GM13977 (cell line): ENCODE measurements around the gene CYSLTR2.
"Not testable (repeated sequence)": the region's sequence is repeated elsewhere in the genome, so short reads cannot be mapped to it uniquely, and the experiment has no call there.

ENCODE experiments used
- DNase-seq: peaks from one replicate; pipeline ENCODE4 v3.0.0; 2012; ENCODE audit warnings: low spot score
- in situ Hi-C: fragments of 300-500 bp; cut with MboI; formaldehyde crosslinking; loops from one replicate; pipeline ENCODE4 v1.12.0; 2022; ENCODE audit warnings: low sequenced_read_pairs, low pct_unique_long_range_greater_than_20kb, mixed read lengths, inconsistent platforms; ENCODE audit not compliant: unreplicated experiment
- TF ChIP-seq, protein P1 (sequence below): IDR thresholded peaks from 2 replicates; pipeline ENCODE4 v1.5.1; 2012; ENCODE audit warnings: mild to moderate bottlenecking, control low read depth; ENCODE audit not compliant: insufficient read depth; ENCODE audit errors: extremely low read depth, missing control alignments

Gene CYSLTR2

DNA sequence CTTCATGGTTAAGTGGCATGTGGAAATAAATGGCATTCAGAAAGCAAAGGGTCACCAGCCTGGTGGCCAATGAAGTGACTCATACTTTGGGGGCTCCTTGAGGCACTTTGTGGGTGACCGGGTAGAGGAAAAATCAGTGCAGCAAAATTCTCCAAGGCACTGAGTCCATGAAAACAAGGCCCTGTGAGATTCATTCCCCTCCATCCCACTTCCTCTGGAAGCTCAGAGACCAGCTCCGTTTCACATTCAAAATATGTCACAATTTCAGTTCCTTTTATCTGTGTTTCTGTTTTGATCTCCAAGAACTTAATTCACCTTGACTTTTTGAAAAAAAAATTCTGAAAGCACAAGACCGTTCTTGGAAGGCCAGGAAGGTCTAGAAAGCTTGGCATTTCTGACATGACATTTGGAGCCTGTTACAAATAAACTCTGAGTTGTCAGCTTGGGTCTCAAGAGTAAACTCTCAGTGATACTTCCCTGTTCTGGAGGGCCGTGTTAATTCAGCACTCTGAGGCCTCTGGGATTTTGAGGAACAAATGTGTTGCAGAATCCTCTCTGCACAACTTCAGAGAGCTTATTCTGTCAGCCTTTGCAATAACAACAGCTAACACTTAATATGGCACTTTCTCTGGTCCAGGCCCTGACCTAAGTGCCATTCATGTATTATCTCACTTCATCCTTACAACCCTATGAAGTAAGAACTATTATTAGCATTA is 6.8 kb downstream of the CYSLTR2 start:
- DNase-seq: no peak
- TF ChIP-seq, protein P1, sequence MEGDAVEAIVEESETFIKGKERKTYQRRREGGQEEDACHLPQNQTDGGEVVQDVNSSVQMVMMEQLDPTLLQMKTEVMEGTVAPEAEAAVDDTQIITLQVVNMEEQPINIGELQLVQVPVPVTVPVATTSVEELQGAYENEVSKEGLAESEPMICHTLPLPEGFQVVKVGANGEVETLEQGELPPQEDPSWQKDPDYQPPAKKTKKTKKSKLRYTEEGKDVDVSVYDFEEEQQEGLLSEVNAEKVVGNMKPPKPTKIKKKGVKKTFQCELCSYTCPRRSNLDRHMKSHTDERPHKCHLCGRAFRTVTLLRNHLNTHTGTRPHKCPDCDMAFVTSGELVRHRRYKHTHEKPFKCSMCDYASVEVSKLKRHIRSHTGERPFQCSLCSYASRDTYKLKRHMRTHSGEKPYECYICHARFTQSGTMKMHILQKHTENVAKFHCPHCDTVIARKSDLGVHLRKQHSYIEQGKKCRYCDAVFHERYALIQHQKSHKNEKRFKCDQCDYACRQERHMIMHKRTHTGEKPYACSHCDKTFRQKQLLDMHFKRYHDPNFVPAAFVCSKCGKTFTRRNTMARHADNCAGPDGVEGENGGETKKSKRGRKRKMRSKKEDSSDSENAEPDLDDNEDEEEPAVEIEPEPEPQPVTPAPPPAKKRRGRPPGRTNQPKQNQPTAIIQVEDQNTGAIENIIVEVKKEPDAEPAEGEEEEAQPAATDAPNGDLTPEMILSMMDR: no peak
- in situ Hi-C loops: no loop called here

DNA sequence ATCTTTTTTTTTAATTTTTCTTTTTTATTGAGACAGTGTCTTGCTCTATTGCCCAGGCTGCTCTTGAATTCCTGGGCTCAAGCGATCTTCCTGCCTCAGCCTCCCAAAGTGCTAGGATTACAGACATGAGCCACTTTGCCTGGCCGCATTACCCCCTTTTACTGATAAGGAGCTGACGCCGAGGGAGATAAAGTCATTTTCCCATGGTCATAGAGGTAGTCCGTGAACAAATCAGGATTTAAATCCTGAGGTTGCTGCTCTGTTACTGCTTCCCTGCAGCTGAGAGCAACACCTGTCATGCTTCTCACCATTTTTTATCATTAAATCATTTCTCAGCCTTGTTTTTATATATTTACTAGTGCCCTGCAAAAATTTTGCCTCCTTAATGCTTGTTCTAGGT is 7.4 kb downstream of the CYSLTR2 start:
- TF ChIP-seq, protein P1: no peak
- no peak for DNase-seq
- in situ Hi-C loops: no loop called here

DNA sequence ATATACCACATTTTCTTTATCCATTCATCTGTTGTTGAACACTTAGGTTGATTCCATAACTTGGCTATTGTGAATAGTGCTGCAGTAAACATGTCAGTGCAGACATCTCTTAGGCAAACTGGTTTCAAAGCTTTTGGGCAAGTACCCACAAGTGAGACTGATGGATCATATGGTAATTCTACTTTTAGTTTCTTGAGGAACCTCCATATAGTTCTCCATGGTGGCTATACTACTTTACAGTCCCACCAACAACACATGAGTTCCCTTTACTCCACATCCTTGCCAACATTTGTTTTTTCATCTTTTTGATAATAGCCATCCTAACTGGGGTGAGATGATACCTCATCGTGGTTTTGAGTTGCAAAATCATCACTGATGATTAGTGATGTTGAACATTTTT is 8.5 kb downstream of the CYSLTR2 start:
- TF ChIP-seq, protein P1: no peak
- in situ Hi-C loops: no loop called here
- DNase-seq: no peak

DNA sequence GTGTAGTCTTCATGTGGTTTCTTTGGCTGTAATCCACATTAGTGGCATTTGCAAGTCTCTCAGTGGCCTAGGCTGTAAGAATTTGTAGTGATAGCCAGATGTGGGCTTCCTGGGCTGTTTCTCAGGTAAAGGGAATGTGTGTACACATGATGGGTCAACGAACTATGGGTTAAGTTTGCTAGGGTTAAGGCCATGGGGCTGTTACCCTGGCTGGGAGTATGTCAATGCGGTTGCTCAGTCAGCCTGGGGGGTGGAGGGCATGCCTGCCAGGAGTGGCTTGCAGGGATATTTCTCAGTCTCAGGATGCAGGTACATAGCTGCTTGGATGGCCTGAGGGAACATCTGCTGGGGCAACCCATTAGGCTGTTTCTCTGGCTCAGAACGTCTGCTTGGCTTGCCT is 13.4 kb downstream of the CYSLTR2 start:
- DNase-seq: no peak
- in situ Hi-C loops: no loop called here
- TF ChIP-seq, protein P1: no peak

DNA sequence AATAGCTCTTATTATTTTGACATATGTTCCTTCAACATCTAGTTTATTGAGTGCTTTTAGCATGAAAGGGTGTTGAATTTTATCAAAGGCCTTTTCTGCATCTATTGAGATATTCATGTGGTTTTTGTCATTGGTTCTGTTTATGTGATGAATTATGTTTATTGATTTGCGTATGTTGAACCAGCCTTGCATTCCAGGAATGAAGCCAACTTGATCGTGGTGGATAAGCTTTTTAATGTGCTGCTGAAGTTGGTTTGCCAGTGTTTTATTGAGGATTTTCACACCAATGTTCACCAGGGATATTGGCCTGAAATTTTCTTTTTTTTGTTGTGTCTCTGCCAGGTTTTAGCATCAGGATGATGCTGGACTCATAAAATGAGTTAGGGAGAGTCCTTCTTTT is 17.7 kb downstream of the CYSLTR2 start:
- in situ Hi-C loops, DNase-seq: not testable (repeated sequence)

DNA sequence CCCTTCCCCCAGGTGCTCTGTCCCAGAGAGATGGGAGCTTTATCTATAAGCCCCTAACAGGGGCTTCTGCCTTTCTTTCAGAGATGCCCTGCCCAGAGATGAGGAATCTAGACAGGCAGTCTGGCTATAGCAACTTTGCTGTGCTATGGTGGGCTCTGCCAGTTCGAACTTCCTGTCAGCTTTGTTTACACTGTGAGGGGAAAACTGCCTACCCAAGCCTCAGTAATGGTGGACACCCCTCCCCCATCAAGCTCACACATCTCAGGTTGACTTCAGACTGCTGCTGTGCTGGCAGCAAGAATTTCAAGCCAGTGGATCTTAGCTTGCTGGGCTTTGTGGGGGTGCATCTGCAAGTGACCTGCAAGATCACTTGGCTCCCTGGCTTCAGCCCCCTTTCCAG is 21.5 kb downstream of the CYSLTR2 start:
- TF ChIP-seq, protein P1: no peak
- no peak for DNase-seq
- in situ Hi-C loops: no loop called here

DNA sequence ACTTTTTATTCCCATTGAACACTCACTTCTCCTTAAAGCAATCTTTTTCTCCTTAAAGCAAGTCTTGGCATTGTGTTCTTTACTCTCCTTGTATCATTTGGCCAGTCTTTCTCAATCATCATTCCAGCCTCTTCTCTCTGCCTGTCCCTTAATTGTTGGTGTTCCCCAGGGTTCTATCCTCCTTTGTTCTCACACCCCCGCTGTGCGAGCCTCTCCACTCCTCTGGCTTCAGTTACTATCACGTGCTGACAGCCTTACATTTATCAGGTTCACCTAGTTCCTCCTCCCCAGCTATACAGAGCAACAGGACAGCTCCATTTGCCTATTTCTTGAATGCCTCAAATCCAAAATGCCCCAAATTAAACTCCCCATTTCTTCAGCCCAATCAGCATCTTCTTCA is 24.6 kb downstream of the CYSLTR2 start:
- no peak for DNase-seq
- in situ Hi-C loops: no loop called here
- TF ChIP-seq, protein P1: no peak
